ENCODE measurements around the gene MINDY4.

Gene MINDY4

GRCh38 chr7:30771174-30771879 is at the start of gene MINDY4:
TSS of gene MINDY4 (plus strand) at chr7:30771417. CDS start at chr7:30771494, 77 bp downstream.
- peak; percentile 56 for DNase-seq

DNA sequence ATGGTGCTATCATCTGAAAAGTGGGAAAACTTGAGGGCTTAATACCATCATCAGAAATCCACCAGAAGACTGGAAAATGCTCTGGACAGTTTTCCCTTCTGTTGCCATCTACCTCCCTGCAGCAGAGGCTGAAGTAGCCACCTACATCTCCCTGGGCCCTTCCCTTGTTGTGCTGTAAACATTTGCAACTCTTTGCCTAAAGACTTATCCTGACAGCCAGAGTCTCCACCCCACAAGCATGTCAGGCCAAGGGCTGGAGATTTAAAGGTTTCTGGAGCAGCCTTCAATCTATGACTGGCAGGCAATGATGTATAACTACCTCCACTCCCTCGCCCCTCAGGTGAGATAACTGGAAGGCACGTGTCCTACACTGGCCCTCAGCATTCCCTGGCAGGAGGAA is 49.0 kb upstream of the MINDY4 start:
- no peak for DNase-seq

DNA sequence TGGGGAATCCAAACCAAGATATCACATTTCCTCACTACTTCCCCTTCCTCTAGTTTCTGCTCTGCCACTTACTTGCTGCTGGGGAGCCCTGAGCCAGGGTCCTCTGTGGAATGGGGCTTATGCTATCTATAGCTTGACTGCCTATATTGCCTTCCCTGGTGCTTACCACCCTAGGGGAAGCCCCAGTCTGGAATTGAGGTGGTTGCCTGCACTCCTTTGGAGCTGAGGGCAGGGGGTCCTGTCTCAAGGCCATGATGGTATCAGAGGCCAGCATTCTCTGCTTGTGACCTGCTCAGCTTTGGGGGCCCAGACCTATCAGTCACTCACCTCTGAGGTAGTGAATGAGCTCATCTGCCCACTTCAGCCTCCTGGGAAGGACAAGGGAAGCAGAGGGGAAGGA is 48.5 kb upstream of the MINDY4 start:
- no peak for DNase-seq

DNA sequence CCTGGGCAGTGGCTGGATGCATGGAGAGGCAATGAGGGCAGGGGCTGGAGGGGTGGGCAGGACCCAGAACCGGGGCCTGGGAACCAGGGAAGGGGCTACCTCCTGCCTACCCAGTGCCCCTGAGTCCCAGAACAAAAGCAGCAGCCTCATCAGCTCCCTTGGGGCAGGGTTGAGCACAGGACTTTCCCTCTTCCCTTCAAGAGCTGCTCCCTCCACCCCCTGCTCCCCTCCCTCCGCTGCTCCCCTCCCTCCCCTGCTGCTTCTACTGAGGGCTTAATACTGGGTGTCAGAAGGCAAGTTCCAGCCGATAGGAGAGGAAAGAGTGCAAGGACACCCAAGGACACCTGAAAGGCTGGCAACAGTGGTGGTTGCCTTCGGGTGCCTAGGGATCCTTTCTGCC is 47.4 kb upstream of the MINDY4 start:
- no peak for DNase-seq

DNA sequence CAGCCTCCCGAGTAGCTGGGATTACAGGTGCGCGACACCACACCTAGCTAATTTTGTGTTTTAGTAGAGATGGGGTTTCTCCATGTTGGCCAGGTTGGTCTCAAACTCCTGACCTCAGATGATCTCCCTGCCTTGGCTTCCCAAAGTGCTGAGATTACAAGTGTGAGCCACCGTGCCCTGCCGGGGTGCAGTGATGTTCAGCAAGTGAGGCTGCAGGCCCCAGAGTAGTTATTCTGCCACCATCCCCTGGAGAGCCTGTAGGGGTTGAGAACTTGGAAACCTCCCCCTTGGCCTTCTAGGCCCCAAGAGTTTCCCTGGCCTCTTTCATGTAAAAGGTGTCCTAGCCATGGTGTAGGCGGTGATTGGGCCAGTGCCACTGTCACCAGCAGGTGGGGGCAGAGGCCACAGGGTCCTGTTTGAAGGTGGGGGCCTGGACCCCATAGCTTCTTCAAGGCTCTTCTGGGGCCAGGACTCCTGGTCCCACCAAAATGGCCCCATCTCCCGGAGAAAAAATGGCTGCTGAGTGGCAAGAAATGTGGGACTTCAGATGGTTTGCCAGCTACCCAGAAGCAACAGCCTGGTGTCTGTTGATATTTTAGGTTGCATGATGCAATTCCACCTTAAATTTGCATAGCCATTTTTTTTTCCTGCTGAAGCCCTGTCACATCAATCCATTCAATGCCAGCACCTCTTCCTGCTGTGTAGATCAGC is 44.8 kb upstream of the MINDY4 start:
- no peak for DNase-seq

- DNase-seq, result no peak
These were observed 43.9 kb upstream of the MINDY4 start for GRCh38 chr7:30727061-30727945.

- no peak for DNase-seq
These were observed 42.6 kb upstream of the MINDY4 start for GRCh38 chr7:30728591-30729100.

DNA sequence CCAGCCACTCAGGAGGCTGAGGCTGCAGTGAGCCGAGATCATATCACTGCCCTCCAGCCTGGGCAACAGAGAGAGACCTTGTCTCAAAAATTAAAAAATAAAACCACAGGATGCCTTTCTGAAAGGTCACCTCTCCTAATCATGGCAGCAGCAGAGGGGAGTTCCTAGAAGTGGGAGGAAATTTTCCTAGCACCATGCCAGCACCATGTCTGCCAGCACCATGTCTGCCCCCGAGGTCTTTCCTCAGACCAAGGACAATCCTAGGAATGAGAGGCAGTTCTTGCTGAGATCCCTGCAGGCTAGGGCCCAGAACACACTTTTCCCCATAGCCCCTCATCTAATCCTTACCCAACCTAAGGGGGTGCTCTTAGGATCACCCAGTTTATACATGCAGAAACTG is 41.6 kb upstream of the MINDY4 start:
- DNase-seq, result no peak

DNA sequence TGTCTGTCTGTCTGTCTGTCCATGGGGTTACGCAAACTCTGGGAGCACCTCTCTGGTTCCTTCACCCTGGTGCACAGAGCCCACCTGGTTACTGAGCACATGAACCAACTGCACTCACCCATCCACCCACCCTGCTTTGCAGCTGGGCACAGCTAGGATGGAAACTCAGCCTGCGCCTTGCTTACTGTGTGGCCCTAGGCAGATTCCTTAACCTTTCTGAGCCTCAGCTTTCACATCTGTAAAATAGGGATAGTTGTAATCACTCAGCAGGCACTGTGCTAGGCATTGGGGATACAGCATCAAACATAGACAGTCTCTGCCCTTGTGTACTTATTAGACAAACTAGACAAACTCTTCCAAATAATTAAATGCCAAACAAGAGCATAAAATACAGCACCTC is 41.1 kb upstream of the MINDY4 start:
- DNase-seq, result no peak

DNA sequence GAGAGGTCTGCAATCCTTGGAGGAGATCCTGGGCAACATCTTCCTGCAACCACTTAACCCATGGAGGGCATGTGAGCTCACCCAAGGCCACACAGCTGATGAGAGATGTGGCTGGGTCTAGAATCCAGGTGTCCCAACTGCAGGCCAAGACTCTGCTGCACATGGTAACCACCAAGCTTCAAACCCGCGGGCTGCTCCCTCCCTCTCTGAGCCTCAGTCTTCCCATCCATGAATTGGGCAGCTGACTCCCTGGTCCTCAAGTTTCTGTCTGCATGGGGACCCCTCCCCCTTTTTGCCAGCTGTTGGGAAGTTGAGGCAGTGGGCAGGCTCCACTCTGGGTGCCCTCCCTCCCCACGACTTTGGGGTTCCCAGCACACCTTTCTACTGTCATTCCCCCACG is 40.2 kb upstream of the MINDY4 start:
- no peak for DNase-seq

DNA sequence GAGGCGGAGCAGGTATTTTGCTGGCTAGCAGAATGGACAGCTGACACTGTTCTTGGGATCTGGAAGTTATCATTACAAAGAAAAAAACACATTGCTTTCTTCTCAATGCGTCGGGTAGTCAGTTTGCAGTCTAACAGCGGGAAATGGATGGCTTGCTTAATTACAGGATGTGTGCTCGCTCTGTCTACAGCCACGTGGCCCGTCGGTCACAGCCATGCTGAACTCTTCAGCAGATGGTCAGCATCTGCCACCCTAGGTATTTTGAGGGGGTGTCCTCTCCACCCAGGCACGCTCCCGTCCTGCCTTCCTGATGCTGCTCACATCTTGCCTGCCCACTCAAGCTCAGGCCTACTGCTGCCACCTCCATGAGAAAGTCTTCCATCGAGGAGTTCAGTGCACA is 39.6 kb upstream of the MINDY4 start:
- DNase-seq, result peak; percentile 3

DNA sequence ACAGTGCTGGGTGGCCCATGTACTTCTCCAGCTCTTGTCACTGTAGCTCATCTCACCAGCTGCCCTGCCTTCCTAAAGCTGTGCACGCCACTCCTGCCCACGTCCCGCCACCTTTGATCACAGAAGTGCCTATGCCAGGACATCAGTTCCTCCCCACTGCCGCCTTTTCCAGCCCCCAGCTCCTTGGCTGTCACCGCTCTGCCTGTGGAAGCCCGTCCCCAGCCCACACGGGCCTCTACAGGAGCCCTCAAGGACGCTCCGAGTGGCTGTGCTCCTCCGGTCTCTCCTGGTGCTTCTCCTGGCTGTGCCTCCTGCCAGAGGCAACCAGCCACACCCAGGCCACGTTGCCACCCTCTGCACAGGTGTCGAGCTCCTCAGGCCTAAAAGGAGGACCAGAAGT is 38.6 kb upstream of the MINDY4 start:
- no peak for DNase-seq

DNA sequence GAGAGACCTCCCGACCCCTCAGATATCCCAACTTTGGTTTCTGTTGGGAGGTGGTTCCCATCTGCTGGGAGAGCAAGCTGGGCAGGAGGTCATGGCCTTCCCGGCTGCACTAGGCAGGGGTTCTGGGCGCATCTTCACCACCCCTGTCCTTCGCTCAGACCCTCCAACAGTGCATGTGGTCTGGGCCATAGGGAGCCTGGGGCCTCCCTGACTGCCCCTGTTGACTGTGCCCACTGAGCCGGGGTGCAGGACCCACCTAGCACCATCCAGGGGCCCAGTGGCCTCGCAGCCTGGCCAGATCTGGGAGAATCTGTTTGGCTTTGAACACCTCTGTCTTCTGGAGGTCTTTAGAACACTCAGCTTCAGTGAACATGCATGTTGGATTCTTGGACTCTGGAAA is 38.0 kb upstream of the MINDY4 start:
- DNase-seq, result no peak

- no peak for DNase-seq
These were observed 37.5 kb upstream of the MINDY4 start for GRCh38 chr7:30733691-30734090.

DNA sequence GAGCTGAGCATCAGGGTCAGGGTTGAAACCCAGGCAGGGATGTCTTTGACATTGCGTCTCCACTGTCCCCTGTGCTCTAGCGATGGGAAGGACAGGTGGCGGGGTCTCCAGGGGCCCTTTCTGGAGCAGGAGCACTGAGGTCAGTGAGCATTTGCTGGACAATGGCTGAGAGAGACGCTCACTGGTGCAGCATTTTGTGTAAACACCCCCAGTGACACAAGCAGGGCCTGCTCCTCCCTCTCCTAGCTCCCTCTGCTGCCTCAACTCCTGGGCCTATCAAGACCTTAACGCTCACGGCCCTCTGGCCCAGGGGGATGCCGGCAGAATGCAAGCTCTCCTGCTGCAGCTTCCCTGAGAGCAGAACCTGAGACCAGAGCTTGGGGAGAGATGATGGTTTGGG is 36.7 kb upstream of the MINDY4 start:
- no peak for DNase-seq

GRCh38 chr7:30735631-30736030 is 35.6 kb upstream of the MINDY4 start:
- no peak for DNase-seq

DNA sequence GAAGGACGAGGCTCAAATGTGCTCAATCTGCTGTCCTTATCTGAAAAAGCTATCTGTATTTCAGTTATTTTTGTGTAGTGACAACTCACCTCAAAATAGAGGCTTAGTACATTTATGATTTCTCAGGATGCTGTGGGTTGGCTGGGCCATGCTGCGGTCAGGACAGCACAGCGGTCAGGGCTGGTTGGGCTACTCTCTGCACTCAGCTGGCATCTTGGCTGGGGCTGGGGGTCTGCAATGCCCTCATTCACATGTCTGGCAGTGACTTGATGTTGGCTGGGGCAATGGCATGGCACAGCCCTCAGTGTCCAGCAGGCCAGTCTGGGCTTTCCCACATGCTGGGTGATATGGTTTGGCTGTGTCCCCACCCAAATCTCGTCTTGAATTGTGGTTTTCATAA is 34.9 kb upstream of the MINDY4 start:
- no peak for DNase-seq

- DNase-seq, result no peak
These were observed 32.9 kb upstream of the MINDY4 start for GRCh38 chr7:30738026-30738915.

GRCh38 chr7:30739691-30740090 is 31.5 kb upstream of the MINDY4 start:
- no peak for DNase-seq

DNA sequence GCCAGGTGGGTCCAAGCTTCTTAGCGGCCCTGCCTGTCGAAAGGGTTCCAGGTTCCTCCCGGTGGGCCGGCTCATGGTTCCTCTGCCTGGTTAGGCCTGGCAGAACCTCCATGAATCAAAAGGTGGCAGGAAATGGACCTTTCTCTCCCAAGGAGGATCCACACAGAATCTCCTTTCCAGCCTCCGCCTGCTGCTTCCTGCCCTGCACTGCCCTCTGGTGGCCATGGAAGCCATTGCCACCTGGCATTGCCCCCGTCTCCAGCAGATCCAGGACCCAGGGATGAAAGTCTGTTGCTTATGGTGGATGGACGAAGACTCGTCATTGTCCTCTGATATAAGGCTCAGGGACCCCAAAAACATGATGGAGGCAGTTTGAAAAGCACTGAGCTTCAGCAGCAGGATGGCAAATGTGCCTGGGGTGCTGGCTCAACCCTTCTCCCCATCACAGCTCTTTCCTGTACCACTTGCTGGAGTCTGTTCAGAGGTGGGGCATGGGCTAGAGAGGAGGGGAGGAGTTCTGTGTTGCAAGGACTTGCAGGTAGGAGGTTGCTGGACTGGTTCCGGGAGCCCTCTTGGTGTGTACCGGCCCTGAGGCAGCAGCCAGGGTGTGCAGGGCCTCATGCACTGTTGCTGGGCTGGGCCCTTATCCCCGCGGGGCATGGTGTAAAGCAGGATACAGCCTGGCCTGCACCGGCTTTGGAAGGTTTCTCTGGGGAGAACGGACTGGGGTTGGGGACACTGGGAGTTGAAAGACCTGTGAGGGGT is 30.6 kb upstream of the MINDY4 start:
- peak; percentile 23 for DNase-seq

DNA sequence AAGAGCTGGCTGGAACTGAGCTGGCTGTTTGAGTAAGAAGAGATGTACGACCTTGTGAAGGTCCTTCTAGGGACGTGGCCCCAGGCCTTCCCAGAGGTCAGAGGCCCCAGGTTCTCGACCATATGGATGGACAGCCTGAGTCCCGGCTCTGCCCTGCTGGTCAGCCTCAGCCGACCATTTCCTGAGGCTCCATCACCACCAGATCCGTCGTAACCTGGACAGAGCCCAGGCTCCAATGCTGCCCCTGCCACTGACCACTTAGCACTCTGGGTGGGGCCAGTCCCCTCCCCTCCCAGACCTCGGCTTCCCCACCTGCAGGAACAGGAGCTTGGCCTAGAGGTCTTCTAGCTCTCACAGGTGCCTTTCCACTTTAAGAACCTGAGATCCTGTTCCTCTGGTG is 29.9 kb upstream of the MINDY4 start:
- DNase-seq, result no peak

Measured in NCI-H748 treated with DMSO at 0.1 percent for 48 hours (cell line).